Panc1 (cell line): ENCODE data around the gene CCDC112.

Experiments used
- POLR2AphosphoS5 ChIP-seq: IDR thresholded peaks from 2 replicates; pipeline ENCODE4 v1.6.1; 2012; ENCODE audit warnings: mild to moderate bottlenecking, low read depth, low read length, moderate library complexity
- REST ChIP-seq, 2 experiments: IDR thresholded peaks; 2 replicates each; pipeline ENCODE4 v1.6.1; 2011 to 2012; ENCODE audit warnings: low read depth in 2 of 2, control low read depth in 1 of 2, low read length in 1 of 2, mild to moderate bottlenecking in 1 of 2, moderate library complexity in 1 of 2; ENCODE audit not compliant: insufficient read depth in 1 of 2
- TF ChIP-seq, protein P1 (sequence below): fragments of 450-650 bp; IDR thresholded peaks from 2 replicates; pipeline ENCODE4 v1.5.1; 2017; ENCODE audit warnings: mild to moderate bottlenecking

GRCh38 chr5:115265220-115265619 lies 31.2 kb downstream of the CCDC112 start:
- TF ChIP-seq, protein P1, sequence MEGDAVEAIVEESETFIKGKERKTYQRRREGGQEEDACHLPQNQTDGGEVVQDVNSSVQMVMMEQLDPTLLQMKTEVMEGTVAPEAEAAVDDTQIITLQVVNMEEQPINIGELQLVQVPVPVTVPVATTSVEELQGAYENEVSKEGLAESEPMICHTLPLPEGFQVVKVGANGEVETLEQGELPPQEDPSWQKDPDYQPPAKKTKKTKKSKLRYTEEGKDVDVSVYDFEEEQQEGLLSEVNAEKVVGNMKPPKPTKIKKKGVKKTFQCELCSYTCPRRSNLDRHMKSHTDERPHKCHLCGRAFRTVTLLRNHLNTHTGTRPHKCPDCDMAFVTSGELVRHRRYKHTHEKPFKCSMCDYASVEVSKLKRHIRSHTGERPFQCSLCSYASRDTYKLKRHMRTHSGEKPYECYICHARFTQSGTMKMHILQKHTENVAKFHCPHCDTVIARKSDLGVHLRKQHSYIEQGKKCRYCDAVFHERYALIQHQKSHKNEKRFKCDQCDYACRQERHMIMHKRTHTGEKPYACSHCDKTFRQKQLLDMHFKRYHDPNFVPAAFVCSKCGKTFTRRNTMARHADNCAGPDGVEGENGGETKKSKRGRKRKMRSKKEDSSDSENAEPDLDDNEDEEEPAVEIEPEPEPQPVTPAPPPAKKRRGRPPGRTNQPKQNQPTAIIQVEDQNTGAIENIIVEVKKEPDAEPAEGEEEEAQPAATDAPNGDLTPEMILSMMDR, result no peak
- TF ChIP-seq REST (IDR thresholded peaks at IDR 0.05; ENCODE audit: insufficient read depth in 1 of 2, low read depth in 2 of 2, low read length in 1 of 2) (no peak), POLR2AphosphoS5 (no peak)
